Stimulated activated CD8-positive, alpha-beta memory T cell treated with anti-CD3 and anti-CD28 coated beads, Interleukin-4, amount 100 ng/mL, for 1 hour (primary cell): ENCODE measurements around the gene CRTAC1.

Experiments used
- DNase-seq, 2 donors: peaks; one replicate each; pipeline ENCODE4 v3.0.0-alpha.2; 2020; ENCODE audit warnings: low read depth in 2 of 2, low spot score in 1 of 2

The CRTAC1 gene

DNA sequence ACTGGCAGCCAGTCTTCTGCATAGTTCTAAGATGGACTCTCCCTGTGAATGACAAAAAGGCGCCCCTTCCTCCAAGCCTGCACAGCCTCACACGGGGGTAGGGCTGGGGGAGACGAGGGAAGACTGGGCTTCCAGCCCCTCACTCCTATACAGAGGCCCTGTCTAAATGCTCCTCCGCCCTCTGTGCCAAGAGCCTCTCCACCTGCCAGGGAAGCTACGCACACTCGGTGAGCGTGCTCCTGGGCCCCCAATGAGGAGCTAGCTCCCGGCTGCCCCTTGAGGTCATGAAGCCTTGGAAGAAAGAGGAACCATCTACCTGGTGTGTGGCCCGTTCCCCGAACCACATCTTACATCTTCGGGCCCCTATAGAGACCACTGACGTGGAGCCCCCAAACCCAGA lies 54.8 kb downstream of the CRTAC1 start:
- DNase-seq: no peak

DNA sequence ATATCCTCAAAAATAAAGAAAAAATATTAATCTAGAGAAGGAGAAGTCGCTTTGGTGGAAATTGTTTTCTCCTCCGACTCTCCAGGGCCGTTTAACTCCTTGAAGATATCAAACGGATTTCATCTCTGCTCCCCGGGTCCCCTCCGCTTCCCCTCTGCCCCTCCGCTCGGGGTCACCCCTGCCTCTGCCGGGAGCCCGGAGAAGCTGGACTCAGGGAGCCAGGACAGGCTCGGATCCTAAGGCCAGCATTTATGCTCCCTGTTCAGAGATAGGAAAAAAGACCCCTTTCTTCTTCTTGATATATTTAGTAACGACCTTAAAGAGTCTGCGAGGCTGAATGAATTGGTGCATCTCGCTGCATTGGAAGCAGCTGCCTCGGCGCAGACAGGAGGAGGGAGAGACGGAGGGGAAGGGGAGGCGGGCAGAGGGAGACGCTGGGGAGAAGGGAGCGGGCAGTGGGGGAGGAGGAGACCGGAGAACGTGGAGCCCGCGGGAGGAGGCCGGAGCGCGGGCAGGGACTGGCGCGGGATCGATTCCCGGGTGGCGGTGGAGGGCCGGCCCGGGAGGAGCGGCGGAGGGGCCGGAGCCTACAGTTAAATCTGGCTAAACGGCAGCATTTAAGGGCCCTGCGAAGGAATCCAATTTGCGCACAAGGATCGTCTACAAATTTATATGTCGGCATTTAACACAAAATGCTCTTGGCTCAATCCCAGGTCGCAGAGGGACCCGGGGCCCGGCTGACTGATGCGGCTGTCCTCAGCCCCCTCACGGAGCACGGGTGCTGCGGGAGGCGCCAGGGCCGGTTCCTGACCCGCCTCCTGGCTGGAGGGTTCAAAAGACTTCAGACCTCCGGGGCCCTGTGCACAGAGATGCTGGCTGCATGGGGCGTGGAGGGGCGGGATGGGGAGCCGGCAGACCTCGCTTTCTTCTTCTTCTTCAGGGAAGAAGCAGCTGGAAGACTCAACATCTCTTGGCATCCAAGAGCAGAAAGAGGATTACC lies 55.6 kb downstream of the CRTAC1 start:
- no peak for DNase-seq

DNA sequence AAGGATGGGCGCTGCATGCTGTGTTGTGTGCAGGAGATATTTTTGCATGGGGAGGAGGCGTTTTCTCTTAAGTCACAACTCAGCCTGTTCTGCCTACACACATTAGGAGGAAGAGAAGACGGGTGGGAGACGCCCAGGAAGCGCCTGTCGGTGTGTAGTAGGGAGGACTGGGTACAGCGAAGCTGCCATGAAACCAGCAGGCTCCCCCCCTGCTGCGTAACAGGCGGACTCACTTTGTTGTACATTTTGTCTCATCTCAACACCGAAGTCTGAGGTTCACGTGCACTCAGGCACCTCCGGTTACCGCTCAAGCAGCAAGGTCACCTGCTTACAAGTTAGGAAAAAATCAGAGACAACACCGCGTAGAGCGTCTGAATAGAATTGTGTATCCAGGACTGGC lies 56.3 kb downstream of the CRTAC1 start:
- DNase-seq: no peak

DNA sequence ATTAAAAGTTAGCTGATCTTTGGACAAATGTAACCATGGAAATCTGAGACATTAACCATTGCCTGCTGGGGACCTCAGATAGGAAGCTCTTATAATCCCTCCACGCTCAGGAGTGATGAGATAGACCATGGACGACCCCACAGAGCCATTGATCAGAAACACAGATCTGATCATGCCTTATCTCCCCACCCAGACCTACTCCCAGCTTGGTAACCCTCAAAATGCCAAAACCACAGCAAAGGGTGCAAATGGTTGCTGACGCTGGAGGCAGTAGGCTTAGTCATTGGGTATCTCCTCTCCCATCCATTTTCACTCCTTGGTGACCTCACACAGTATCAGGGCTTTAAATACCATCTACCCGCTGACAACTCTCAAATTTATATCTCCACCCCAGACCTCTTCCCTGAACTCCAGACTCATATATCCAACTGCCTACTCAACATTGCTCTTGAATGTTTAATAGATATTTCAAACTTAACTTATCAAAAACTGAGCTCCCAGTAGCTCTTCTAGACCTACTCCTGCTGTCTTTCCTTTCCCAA lies 60.8 kb downstream of the CRTAC1 start:
- no peak for DNase-seq

DNA sequence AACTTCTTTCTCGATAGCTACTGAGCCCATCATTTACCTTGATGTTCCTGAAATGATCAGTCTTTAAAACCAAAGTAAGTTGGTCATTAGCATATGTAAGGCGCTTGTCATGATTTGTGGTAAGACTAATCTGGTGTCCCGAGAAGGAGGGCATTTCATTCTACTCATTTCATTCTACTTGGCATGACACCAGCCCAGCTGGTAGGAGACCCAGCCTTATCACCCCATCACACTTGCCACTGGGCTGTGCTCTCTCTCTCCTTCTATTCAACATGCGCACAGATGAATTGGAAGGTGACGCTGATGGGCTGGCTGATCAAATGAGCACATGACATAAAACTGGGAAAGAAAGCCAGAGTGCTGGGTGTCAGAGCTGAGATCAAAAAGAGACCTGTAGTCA lies 65.7 kb downstream of the CRTAC1 start:
- no peak for DNase-seq

DNA sequence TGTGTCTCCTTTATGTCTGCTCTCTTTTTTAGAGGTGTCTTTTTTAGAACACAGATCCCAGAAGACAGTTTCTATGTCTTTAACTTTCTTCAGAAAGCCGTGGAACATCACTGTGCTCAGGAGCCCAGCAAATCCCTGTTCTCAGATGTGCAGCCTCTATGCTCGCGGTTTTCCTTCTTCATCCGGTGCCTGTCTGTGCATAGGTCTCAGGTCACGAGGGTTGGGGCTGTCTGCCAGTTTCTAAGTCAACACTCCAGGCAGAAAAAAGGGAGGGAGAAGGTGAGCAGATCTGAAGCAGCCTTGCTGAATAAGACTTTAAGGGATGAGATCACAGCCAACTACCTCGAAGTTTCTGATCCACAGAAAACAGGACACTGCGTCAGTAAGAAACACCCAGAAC lies 68.5 kb downstream of the CRTAC1 start:
- no peak for DNase-seq

DNA sequence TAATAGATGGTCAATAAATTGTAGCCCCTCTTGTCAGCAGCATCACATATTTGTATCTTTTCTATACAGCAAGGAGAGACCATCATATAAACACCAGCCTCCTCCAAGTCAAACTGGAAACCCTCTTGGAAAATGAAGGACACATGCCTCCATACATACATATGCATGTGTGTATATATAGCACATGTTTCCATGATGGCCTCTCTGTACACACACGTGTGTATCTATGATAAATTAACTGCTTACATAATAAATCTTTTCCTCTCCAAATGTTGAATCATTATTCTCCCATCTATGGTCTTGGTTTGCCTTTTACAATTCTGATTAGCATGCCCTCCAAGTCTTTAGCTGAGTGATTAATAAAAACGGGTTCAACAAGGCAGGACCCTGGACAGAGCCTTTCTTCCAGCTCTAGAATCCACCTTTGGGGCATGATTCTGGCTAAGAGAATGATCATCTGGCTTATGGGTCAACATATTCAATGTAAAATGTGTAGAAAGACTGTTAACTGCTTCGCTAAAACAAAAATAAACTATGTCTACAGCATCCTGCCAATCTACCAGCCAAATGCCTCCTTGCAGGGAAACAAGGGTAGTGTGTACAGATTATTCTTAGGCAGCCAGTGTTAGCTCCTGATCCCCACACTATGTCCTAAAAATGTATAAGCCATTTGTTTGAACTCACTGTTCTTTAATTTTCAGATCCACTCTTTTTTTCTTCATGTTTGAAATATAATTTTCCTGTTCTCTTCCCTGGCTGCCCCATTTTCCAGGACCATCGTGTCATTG lies 70.0 kb downstream of the CRTAC1 start:
- DNase-seq: no peak

DNA sequence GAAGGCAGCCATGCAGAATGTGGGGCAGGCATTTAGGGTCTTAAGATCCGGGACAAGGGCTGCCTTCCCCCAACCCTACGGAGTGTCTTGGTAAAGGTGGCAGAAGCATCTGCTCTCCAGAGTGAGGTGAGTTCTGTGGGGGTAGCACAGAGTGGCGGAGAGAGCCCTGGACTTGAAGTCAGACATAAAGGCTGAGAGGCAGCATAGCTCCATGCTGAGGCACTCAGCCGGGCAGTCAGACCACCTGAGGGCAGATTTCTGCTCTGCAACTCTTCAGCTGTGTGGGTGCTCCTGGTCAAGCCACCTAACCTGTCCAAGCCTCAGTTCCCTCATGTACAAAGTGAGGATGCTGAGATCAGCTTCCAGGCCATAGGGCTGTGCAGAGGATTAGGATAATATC lies 81.0 kb downstream of the CRTAC1 start:
- DNase-seq: no peak

DNA sequence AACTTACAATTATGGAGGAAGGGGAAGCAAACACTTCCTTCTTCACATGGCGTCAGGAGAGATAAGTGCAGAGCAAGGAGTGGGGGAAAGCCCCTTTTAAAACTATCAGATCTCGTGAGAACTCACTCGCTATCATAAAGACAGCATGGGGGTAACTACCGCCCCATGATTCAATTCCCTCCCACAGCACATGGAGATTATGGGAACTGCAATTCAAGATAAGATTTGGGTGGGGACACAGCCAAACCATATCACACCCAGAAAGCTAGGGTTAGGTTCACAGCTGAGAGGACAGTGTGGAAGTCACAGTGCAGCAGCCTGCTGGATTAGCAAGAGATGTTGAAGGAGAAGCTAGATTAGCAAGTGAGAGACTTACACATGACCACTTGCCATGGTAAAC lies 81.6 kb downstream of the CRTAC1 start:
- DNase-seq: no peak

DNA sequence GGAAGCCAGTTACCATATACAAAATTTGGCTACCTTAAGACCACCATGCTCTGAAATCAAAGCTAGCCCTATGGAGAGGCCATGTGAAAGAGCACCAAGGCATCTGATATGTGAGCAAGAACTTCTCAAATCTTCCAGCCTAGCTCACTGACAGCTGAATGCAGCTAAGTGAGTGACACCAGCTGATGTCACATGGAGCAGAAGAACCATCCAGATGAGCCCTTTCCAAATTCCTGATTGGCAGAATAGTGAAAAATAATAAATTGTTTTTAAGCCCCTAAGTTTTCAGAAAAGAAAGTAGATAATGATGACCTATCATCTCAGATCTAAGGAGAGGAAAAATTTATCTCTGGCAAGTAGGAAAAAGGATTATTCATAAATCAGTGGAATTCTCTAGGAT lies 85.6 kb downstream of the CRTAC1 start:
- no peak for DNase-seq

DNA sequence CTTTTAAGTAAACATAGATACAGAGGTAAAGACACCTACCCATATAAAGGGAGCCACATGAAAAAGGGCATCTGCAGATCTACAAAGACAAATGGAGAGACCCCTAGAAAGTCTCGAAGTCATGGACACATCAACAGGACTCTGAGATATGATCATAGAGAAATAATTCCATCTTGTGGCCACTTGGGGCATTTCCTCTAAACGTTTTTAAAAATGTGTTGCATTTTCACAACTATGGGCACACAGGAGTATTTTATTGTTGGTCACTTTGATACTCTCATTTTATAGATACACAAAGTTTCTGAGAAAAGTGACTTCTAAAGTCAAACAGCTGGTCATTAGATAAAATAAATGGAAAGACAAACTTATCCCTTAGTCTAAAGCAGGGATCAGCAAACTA lies 87.1 kb downstream of the CRTAC1 start:
- DNase-seq: no peak

DNA sequence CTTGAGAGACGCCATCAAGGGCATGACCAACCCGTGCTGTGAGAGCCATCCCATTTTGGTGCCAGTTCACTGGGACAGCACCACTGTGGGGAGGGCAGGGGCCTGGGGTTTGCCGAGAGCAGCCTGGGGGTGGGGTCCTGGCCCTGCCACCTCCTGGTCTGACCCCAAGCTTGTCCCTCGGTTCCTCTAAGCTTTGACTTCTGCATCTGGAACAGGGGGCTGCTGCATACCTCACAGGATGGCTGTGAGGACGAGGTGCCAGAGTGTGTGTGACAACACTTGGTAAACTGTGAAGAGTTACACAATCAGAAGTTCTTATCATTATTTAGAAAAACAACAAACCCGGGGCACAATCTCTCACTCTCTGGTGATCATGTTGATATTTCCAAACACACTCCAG lies 89.9 kb downstream of the CRTAC1 start:
- DNase-seq: no peak

DNA sequence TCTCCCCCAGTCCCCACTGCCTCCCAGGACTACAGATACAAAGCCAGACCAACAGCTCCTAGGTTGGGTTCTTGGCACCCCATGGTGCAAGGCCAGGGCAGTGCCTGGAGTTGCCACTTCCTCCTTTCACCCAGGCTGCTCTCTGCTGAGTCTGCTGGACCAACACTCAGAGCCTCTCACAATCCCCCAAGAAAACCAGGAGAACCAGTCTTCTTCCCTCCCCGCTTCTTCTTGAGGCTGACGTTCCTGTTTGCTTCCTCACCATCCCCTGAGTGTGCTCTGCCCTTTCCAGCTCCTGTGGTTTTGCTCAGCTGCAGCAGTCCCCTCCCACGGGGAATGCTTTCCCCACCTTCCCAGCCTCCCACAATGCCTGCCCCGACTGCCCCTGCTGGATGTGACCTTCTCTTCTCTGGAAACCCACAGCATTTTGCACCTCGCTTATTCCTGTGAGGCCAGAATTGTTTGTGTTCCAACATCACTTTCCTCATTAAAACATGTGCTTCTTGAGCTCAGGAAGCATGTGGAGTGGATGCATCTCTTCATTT lies 90.9 kb downstream of the CRTAC1 start:
- DNase-seq: no peak

DNA sequence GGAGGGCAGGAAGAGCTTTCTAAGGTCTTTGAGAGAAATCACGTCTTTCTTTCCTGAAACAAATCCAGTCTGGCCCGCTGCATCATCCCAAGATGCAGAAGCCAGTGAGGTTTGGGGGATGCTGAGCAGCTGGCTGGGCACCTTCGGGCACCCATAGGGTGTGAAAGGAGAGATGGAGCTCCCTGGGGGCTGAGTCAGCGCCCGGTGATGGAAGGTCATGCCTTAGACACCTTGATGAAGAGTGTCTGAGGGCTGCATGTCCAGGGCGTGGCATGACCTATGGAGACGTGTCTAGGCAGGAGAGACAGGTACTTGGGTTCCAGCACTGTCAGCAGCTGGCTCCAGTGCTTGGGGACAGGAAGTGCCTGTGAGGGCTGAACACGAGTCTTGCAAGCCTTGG lies 92.5 kb downstream of the CRTAC1 start:
- DNase-seq: no peak

DNA sequence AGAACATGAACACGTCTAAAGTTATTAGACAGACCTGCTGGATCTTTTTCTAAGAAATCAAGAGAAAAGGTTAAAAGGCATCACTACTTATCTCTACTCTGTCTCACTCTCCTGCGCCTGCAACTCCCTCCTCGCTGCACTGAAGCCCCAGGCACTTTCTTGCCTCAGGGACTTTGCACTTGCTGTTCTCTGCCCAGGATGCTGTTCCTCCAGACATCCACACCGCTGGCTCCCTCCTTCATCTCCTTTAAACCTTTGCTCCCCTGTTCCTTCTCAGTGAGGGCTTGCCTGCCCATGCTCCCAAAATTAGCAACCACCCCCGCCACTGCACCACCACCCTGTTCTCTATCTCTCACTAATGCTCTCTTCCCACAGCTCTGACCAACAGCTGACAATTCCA lies 93.4 kb downstream of the CRTAC1 start:
- DNase-seq: no peak

DNA sequence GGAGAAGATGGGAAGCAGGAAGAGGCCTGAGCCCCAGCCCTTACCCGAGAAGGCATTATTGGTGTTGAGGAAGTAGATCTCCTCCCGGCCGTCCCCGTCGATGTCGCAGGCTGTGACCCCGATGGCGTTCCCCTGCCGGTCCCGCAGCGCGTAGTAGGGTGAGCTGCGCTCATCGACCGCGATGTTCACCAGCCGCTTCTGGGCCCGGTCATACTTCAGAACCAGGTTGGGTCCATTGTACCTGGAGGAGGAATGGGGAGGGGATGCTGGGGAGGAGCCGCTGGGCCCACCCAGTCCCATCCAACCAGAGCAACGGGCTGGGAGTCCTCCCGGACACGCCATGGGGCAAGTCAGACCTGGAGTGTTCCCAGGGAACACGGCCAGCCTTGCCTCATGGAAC lies 94.3 kb downstream of the CRTAC1 start:
- no peak for DNase-seq

DNA sequence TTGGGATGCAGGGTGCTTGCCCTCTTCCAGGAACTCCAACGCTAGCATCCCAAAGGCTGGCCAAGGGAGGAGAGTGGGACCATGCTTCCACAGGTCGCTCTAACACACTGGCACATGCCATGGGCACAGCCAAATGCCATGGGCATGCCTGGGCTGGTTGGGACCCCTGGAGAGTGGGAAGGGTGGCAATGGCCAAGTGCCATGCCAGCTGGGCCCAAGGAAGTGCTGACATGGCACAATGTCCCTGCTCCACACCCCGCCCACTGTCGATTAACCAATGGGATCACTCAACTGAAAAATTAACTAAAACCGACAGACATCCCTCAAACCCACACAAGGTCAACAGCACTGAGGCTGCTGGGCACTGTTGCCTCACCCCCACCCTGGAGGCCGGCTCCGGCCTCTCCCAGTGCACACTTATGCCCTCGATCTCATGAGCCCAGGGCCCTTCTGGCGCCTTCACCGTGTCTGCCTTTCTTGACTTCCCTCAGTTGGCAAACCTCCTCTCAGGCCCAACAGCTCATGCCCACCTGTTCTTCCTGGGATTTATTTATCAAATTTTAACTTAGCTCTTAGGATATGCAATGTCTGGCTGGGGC lies 97.4 kb downstream of the CRTAC1 start:
- DNase-seq: no peak

DNA sequence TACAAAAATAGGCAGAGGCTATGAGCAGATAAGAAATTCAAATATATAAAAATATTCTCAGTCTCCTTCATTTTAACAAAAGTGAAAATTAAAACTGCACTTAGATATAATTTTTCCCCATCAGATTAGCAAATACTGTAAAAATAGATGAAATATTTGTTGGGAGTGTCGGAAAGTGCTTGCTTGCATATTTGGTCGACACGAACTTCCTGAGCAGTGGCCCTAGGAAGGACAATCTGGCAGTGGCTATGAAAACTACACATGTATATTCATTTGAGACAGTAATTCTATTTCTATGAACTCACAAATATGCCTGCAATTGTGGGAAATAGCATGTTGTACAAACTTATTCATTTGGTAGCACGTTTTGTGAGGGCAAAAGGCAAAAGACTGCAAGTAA lies 99.4 kb downstream of the CRTAC1 start:
- no peak for DNase-seq

DNA sequence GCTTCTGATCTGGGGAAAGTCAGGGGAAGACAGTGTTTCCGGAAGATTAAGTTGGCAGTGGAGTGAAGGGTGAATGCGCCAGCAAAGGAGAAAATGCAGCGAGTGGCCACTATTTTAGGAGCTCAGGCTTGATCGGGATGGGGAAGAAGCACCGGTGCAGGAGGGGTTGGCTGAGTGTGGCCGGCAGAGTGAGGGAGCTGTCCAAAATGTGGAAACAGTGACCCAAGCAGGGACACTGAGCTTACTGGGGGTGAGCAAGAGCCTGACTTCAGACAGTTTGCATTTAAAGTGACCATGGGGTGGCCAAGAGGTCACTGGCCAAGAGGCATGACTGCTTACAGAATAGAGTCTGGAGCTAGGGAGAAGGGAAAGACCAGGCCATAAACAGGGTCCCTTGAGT lies 101.5 kb downstream of the CRTAC1 start:
- DNase-seq: no peak

DNA sequence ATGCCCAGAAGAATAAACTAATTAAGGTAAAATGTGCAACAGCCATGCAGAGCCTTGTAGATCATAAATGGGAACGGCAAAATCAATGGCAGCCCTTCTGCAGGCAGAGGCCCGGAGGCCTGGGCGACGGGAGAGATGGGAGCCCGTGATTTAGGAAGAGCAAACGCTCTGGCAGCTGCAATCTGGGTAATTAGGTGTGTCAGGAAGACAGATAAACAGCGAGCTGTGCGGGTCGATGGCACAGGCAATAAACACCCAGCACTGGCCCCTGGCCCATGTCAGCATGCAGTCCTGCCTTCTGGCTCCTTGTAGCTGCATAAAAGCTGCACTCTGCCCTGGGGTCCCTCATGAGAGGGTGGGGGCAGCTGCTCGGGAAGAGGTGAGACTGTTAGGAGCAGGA lies 102.8 kb downstream of the CRTAC1 start:
- DNase-seq: no peak

DNA sequence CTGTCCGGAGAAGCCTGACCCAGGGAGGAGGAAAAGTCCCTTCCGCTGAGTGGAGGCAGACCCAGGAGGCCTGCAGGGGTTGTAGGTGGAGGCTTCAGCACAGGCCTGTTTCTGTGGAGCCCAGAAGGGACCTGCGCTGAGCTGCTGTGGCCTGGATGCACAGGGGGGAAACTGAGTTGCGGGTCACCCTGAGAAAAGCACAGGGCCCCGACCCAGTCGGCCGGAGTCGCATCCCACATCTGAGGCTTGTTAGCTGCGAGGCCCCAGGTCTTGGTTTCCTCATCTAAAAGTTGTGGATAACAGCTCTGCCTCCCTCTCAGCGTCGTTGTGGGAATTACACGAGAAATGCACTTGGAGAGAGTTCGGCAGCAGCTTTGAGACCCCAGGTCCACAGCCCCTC lies 104.4 kb downstream of the CRTAC1 start:
- no peak for DNase-seq
